HG03442 (cell line): ENCODE data around the gene POU4F3.

Experiments
- ATAC-seq: cut with Tn5 transposase; IDR thresholded peaks from one replicate; pipeline ENCODE4 v1.9.1; 2021; ENCODE audit warnings: mild to moderate bottlenecking, moderate library complexity; ENCODE audit not compliant: unreplicated experiment

Gene POU4F3

DNA sequence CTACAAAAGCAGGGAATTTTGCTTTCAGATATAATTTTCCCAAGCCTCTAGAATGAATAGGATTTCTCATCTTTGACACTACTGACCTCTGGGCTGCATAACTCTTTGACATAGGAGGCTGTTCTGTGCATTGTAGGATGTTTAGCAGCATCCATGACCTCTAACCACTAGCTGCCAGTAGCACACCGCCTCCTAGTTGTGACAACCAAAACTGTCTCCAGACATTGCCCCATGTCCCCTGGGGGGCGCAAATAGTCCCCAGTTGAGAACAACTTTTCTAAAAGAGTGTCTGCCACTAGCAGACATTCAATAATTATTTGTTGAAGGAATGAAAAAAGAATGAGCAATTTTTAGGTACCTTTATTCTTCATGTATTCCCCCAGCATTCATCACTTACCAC lies 51.8 kb downstream of the POU4F3 start:
- ATAC-seq, result no peak
